Measurements from ENCODE around the gene PFDN1. TPM values are rescaled to one million over a fixed set of nuclear protein-coding genes. Genes with fewer than 3 reads are reported as not detected.
A peak's percentile ranks its signal among the peaks of the same experiment; 100 is the strongest.

Gene PFDN1
- total RNA-seq, 1 donor from 2014 or later, result 28.7 TPM

- DNase-seq, result no peak
Measured at GRCh38 chr5:140296289-140296688, 6.6 kb downstream of the PFDN1 start.

- peak; percentile 81 for DNase-seq
Measured at GRCh38 chr5:140295414-140295813, 7.5 kb downstream of the PFDN1 start.

GRCh38 chr5:140294753-140295152 is 8.1 kb downstream of the PFDN1 start:
- no peak for DNase-seq

GRCh38 chr5:140293849-140294100 is 9.1 kb downstream of the PFDN1 start:
- DNase-seq, result peak; percentile 52

- DNase-seq, result peak; percentile 52
Measured at GRCh38 chr5:140293091-140293848, 9.6 kb downstream of the PFDN1 start.

DNA sequence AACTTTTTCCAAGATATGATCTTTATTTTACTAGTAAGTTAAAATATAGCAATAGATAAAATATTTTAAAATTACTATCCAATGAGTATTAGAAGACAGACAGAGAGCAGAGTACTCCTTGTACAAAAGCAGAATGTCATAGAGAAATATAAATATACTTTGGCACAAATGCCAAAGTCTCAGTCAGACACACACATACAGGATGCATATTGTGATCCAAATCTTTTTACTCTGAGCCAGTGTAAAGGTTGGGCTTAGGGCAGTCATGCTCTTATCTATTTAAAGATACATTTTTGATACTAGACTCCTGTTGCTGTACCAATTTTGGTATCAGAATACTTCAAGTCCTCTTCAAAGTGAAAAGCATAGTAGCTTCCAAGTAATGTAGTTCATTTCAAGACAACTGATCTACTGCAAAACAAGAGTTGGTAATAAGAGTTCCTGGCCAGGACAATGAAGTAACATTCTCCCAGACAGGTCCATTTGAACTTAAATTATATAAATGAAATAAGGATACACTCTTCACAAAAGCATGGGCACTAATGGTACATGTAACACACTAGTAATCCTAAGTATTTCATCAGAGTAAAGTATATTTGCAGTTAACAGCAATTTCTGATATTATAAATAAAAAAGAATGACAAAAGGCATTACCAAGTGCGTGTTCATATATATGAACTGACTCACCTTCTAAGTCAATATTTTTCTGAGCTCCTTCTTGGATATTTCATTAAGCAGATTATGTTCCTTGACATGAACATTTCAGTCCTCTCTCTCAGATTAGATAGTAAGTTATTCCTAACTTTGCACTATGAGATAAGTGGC is 10.5 kb downstream of the PFDN1 start:
- DNase-seq, result no peak

DNA sequence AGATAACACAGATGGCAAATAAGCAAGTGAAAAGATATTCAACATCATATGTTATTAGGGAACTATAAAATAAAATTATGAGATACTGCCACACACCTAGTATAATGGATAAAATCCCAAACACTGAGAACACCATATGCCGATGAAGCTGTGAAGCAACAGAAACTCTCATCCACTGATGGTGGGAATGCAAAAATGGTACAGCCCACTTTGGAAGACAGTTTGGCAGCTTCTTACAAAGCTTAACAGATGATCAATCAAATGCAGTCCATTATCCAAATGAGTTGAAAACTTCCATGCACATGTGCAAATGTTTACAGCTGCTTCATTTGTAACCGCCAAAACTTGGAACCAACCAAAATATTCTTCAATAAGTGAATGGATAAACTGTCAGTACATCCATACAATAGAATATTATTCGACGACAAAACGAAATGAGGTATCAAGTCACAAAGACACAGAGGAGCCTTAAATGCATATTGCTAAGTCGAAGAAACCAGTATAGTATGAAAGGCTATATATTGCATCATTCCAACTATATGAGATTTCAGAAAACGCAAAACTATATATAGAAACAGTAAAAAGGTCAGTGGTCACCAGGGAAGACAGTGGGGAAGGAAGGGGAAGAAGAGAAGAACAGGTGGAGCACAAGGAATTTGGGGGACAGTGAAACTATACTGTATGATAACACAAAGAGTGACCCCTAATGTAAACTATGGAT is 14.9 kb downstream of the PFDN1 start:
- DNase-seq, result peak; percentile 44

DNA sequence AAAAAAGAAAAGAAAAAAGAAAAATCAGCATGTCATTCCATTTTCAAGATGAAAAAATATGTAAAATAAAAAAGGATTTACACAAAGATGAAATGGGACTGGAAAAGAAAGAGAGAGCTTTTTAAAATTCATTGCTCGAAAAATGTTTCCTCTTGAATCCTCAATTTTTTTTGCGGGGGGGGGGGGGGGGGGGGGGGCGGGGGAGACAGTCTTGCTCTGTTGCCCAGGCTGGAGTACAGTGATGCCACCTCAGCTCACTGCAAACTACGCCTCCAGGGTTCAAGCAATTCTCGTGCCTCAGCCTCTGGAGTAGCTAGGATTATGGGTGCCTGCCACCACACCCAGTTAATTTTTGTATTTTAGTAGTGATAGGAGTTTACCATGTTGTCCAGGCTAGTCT is 16.5 kb downstream of the PFDN1 start:
- no peak for DNase-seq

DNA sequence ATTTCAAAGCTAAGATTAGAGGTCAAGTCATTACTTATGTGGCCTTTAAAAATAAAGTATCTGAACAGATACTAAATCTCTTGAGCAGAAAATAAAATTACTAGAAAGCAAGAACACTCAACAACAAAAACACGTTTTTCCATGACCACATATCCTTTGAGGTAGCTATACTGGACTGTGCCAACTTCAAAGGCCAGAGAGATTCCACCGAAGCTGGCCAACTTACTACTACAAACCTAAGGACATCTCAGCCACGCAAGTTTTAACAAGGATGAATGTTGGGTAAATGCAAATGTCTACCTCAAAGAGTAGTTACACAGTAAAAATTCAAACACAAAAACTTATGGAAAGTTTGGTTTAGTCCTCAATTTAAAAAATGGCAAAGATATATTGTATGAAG is 18.9 kb downstream of the PFDN1 start:
- DNase-seq, result no peak

DNA sequence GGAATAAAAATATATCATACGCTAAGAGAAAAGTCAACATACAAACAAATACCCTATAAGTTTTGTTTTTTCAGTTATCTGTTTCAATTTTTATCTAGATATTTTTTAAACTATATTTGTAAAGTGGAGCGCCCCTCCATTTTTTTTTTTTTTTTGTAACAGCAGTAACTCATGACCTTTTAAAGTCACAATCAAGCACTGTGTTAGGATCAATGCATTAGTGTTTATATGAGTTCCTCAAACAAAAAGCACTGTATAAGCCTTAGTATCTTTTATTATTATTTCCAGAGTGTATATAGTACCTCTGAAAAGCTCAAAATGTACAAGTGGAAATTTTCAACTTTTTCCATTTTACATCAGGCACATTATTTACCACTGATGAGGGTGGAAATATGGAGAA is 20.6 kb downstream of the PFDN1 start:
- DNase-seq, result no peak

GRCh38 chr5:140275837-140276236 is 27.1 kb downstream of the PFDN1 start:
- DNase-seq, result no peak

DNA sequence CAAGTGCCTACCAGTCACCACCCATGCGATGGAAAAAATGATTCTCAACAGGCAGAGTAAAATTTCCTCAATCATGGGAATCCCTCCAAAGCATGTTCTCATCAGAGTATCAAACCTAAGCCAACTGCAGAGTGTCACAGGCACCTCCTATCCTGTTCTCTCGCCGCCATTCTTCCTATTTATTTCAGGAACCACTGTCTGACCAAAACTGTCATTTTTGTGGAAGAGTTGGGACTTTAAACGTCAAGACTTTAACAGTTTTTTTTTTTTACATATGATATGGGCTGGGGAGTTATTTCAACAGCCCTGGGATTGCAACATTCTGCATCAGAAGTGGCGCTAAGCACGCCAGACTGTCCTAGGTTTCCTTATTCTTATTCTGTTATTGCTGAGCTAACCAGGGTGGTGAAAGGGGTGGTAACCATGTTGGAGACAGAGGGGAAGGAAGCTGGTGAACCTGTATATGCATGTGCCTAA is 29.5 kb downstream of the PFDN1 start:
- DNase-seq, result no peak

- no peak for DNase-seq
Measured at GRCh38 chr5:140270008-140270407, 32.9 kb downstream of the PFDN1 start.

- DNase-seq, result no peak
Measured at GRCh38 chr5:140267559-140268018, 35.3 kb downstream of the PFDN1 start.

DNA sequence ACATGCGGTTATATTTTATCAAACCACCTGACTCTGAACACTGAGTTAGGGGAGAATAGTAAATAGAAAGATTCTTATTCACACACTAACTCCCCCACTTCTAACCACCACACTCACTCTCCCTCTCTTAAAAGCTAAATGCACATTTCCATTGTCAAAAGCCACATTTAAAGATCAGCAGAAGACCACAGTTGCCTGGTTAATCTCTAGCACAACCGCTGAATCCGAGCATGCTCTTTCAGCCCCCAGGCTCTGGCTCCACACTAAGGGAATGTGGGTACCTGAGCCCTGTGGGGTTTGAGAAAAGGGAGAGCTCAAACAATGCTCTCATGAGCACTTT is 35.7 kb downstream of the PFDN1 start:
- no peak for DNase-seq

DNA sequence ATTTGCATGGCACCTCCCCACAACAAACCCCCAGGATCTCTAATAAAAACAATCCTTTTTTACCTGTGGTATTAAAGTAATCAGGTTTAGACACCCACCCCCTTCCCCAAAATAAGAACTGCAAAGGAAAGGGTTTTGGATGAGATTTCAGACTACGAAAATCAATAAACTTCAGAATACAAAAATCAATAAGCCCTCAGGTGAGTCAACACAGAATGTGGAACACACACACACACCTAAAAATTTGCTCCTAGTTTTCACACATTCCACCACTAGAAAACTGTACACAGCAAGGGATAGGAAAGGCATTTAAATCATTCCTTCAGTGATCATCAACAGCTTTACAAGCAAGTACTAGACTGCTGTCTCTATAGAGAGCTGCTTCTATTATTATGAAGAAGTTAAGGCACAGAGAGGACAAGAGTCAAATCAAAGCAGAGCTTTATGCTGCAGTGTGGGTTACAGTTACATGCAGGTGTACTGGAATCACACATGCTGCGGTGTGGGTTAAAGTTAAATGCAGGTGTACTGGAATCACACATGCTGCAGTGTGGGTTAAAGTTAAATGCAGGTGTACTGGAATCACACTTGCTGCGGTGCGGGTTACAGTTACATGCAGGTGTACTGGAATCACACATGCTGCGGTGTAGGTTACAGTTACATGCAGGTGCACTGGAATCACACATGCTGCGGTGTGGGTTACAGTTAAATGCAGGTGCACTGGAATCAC is 36.3 kb downstream of the PFDN1 start:
- no peak for DNase-seq

DNA sequence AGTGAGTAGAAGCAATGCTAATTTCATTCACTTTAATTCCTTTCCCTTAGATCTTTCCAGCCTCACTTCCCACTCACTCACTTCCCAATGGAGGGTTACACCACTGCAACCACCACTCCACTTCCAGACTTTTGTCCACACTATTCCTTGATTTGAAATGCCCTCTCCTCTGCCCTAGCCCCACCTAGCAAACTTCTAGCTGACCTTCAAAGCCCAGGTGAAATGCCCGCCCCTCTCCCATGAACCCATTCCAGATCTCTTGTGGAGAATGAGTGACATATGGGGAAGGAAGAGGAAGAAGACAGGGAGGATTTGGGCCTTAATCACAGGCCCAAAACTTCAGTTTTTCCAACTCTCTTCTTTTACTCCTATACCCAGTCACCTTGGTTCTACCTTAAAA is 37.1 kb downstream of the PFDN1 start:
- DNase-seq, result no peak

DNA sequence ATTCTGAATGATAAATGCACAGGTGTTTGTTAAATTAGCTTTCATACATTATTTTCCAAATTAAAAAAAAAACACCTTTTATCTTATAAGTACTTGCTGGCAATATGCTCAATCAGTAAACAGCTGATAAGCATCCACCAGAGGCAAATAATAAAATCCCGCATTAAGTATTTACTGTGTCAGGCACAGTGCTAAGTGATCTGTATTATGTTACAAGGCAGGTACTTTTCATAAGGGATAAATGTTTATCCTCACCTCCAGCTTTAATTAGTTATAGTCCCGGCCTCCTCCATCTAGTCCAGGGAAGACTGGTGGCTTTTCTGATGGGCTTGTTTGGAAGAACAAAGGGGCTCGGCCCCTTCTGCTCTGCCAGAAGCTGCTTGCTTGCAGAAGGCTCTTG is 40.1 kb downstream of the PFDN1 start:
- DNase-seq, result no peak

- DNase-seq, result no peak
Measured at GRCh38 chr5:140262221-140262620, 40.7 kb downstream of the PFDN1 start.

DNA sequence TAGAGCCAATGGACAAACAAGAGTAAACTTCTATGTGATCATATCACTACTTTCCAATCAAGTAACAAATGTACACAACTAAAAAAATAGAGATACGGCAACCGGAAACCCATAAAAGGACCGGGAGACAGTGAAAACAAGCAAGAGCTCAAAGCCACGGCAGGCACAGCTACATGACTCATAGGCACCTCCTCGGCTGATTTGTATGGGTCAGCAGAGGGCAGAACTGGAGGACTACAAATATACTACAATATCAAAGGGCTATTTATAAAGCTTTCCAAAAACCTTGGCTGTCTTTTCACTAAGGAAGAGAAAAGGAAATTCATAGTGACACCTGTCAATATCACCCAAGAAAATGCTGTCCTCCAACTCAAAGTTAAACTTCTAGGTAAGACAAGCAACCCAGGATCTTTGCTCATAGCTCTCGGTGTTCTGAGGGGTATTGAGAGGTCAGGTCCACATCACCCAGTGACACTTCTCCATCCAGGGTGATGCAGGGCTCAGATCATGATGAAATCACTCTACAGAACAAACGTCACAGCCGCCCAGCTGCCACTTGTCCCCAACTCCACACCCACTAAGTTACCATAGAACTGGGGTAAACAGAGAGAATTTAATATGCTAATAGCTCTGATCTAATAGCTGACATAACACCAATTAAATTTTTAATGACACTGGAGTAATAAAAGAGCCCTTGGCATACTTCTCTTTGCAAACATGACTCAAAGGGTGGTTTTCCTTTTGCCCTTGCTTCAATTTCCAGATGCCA is 41.3 kb downstream of the PFDN1 start:
- DNase-seq, result no peak

DNA sequence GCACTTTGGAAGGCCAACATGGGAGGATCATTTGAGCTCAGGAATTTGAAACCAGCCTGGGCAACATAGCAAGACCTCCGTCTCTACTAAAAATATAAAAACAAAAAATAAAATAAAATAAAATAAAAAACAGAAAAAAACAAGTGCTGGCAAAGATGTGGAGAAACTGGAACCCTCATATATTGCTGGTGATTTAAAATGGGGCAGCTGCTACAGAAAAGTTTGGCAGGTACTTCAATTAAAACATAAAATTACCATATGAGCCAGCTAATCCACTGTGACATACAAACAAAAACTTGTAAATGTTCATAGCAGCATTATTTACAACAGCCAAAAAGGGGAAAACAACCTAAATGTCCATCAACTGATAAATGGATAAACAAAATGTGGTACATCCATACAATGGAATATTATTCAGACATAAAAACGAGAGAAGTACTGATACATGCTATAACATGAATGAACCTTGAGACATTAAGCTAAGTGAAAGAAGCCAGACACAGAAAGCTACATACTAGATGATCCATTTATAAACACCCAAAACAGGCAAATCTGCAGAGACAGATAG is 42.7 kb downstream of the PFDN1 start:
- no peak for DNase-seq

All from skin of body (tissue), 2 donors.